NCI-H69 (cell line): ENCODE data around the gene SKAP1.
A peak's percentile ranks its signal among the peaks of the same experiment; 100 is the strongest.
"Not testable (repeated sequence)": the region's sequence is repeated elsewhere in the genome, so short reads cannot be mapped to it uniquely, and the experiment has no call there.

Source experiments
- DNase-seq: peaks from one replicate; lab custom pipeline; 2025; lab: John Stamatoyannopoulos, UW

SKAP1 gene

DNA sequence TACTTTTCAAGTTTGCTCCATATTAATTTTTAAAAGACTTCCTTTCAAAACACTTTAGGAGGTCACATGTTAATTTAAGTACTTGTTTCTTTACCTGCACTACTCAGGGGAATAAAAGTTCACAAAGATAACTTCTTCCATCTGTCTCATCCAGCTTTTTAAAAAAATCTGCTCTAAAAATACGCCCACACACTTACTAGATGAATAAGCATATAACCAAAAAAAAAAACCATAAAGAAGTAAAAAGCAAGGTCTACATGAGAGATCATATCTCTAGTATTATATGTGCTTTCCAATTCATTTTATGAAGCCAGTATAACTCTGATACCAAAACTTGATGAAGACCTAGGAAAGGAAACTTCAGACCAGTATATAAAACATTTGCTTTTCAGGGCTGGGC lies 17.2 kb downstream of the SKAP1 start:
- no peak for DNase-seq

GRCh38 chr17:48410821-48411220 lies 19.2 kb downstream of the SKAP1 start:
- DNase-seq = not testable (repeated sequence)

DNA sequence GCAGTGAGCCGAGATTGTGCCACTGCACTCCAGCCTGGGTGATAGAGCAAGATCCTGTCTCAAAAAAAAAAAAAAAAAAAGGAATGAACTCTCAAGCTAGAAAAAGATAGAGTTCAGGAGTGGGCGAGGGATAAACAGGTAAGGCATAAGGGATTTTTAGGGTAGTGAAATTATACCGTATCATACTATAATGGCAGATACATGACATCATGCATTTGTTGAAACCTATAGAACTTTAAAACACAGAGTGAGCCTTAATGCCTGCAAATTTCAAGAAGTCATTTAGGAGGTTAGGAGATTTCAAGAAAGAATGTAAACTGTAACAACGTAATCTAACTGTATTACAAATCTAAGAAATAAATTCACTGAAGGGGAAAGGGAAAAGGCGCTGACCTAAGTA lies 20.4 kb downstream of the SKAP1 start:
- DNase-seq = no peak

DNA sequence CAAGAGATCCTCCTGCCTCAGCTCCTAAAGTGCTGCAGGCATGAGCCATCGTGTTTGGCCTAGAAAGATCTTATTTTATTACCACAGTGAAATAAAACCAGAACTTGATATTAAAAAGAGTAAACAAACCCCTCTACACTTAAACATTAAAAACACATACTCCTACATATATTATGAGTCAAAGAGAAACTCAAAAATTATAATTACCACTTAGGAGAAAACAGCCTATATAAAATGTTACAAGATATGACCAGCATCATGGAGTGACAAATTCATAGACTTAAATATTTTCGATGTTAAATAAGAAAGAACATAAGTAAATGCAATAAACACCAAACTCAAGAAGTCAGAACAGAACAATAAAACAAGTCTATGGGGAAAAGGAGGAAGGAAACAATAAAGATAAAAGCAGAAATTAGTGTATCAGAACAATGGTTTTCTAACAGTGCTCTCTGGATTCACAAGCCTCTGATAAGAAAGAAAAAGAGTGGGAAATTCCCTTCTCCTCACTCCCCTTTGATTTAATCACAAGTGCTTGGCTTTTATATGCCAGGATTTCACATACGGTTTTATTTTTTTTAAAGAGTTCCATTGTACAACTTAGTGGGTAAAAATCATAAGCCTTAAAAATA lies 23.0 kb downstream of the SKAP1 start:
- no peak for DNase-seq

DNA sequence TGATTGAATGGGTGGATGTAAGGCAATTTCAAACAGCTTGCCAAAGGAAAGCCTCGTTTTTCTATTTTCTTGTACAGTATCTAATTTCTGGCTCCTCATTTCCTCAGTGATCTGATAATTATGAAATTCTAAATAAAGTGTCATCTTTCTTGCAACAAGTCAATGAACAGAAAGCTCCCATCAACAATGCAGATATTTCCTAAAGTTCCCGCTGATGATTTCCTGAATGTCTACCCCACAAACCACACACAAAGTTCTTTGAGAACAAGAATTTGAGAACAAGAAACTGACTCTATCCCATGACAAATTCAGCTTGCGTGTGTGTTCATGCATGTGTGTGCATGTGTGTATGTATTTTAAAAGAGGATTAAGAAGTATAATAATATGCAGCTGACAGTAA lies 35.2 kb downstream of the SKAP1 start:
- no peak for DNase-seq

DNA sequence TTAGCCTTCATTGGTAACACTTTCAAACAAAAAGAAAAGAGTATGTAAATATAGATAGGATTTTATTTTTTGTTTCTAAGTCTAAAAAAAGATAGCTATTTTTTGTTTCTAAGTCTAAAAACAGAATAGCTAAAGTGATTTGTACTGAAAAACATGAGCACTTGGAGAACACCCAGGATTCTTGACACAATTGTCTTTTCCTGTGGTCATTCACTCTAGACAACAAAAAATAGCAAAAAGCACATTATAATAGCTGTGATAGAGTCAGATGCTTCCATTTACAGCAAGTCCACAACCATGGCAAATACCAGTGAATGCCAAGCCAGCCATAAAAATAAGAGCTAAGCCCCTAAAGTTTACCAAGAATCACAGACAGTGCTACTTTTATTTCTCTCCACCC lies 36.7 kb downstream of the SKAP1 start:
- DNase-seq = no peak

GRCh38 chr17:48392857-48393256 lies 37.2 kb downstream of the SKAP1 start:
- peak; percentile 22 for DNase-seq

DNA sequence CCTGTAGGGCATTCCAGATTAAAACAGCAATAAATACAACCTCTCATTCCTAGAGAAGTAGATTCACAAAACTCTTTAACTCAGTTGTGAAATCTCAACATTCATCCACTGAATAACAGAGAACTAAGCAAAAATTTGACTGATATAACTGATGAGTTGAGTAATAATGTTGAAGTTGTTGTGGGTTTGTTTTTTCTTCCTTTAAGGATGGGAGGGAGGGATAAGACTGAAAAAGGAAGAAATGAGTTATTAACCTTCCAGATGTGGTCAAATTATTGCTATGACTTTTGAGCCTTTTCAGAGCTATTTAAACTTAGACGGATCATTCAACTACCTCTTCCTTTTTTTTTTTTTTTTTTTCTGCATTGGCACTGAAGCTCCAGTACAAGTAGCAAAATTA lies 38.6 kb downstream of the SKAP1 start:
- no peak for DNase-seq

DNA sequence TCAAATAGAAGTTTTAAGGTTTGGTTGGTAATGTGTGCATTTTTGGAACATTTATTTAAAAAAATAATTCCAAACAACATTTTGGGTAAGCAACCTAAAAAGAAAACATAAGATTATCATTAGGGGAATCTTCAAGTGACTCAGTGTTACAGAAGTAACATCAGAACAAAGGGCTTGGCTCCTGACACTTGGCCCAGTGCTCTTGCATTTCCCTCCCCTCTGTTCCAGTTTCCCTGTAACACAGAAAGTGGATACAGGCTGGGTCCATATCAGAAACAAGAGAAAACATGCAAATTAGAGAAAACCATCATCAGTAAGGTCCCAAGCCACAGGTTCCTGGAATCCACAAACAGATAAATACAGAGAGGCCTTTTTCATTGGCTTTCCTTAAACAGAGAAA lies 40.1 kb downstream of the SKAP1 start:
- DNase-seq = no peak

DNA sequence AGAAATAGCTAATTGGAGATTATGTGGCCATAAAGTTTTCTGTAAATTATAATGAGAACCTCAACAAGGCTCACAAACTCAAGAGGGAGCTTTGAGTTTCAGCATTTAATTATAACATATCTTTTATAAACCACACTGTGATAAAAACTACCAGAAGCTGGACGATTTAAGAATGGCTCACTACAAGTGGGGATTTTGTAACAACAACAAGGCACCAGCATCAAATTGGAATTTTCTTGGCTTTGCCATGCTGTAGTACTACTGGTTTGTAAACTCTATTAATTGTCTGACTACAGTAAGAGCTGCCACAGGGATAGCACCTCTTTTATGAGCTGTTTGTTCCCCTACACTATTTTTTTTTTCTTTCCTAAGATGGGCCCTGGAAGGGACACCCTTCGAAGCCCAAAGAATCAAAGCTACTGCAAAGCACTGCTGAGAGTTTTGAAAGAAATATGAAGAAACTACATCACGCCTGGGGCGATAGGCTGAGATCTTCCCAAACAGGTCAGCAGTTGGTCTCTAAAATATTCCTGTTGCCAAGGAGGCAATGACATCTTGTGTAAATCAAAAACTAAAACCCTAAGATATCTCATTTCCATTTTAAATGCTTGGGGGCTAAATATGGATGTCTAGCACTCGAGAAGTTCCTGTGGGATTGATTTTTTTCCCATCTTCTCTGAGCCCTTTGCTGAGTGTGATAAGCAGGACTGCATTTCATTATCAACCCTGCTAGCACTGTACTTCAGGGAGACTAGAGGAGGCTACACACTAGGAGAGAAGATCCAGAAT lies 40.9 kb downstream of the SKAP1 start:
- DNase-seq = peak; percentile 25

DNA sequence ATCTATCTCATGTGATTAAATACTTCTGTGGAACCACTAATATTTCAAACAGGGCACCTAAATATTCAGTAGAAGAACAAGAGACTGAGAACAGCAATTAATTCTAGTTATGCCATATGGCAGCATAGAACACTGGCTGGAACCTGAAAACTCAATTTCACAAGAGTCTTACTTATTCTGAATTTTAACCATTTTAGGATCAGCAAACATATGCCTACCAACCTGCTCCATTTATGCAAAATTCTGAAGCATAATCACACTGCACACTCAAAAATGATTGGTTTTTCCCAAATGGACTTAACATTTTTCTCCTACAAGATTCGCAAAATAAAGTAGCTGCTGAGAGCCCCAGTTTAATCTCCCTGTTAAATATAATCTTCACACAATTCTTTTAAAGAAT lies 43.2 kb downstream of the SKAP1 start:
- no peak for DNase-seq

- DNase-seq = no peak
Observed at GRCh38 chr17:48385319-48385718, 44.7 kb downstream of the SKAP1 start.

- no peak for DNase-seq
Observed at GRCh38 chr17:48384164-48384563, 45.9 kb downstream of the SKAP1 start.

GRCh38 chr17:48382989-48383388 lies 47.0 kb downstream of the SKAP1 start:
- DNase-seq = peak; percentile 53

DNA sequence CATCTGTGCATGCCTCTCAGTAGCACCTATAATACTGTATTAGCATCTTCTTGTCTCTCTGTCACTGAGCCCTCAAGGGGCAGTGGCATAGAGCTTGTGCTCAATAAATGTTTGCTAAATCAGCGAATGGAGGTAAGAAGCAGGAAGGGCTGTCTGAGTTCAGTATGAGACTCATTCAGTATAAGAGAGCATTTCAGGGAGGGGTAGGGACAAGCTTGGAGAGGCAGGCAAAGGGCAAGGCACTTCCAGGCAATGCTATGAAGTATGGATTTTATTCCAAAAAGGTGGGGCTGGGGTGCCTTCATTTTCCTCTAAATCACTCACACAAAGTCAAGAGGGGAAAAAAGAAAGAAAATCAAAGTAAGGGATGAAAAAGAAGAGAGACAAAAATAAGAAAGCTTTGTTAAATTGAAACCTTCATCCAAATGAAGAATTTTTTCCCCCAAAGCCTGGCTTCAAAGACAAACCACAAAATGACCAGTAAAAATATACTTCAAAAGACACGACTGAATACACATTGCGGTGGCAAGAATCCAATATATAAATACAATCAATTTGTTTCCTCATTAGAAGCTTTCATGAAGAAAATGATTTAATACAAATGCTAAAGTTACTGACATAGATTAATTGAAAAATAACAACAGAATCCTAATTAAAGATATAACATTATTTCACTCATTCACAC lies 51.2 kb downstream of the SKAP1 start:
- DNase-seq = peak; percentile 13

DNA sequence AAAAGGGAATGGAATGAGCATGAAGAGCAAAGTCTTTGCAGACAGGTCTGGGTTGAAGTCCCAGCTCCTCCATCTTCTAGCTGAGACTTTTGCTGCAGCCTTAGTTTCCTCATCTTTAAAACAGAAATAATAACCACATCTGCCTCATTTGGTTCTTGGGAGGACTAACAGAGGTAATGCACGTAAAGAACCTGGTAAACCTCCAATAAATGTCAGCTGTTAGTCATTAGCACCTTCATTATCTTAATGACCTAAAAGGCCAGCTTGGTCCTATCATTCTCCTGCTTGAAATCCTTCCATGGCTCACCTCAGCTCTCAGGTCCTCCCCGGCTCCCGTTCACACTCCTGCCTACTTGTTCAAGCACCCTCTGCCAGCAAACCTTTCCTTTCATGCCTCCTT lies 51.8 kb downstream of the SKAP1 start:
- DNase-seq = no peak

DNA sequence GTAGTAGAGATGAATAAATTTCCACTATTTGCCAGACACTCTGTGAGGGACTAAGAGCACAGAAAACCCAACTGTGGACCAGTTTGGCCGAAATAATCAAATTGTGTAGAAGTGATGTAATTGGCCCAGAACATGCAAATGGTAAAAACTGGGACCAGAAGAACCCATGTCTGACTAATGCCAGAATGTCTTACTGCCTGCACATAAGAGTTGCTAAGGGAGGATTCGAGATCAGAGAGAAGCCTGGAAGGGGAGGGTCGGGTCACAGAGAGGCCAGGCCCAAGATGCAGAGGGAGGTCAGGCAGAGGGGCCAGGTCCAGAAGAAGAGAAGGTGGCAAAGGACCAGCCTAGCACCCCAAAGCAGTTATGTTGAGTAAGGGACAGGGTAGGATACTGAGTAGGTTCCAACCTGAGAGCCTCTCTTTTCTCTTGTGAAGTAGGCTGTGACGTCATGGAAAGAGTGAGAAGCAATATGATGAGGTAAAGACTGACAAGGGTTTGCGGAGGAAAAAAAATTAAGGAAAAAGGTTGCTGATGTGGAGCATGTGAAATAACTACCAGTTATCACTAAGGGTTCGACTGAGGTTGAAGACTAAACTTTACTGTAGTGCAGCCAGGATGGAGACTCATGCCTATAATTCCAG lies 53.2 kb downstream of the SKAP1 start:
- DNase-seq = no peak

- DNase-seq = no peak
Observed at GRCh38 chr17:48375356-48375755, 54.7 kb downstream of the SKAP1 start.

DNA sequence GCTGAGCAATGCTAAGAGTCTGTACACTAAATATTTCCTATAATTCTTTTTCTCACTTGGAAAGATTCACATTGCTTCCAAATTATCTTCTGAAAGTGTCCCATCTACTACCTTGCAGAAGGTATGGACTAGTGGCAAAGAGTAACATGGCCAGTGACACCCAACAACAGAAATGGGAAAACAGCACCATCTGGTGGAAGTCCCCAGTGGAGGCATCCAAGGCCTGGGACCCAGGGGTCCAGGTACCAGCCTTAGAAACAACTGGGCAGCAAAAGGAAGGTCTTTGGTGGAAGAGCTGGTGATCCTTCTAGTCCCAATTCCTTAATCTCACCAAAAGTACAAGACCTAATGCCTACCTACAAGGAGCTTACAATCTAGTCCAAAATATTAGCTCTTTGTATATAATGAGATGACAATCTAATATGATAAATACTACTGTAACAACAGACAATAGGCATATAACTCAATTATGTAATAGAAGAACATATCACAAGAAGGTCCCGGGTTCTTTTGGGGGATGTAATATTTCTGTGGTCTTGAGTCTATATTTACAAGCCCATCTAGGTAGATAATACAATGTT lies 55.3 kb downstream of the SKAP1 start:
- DNase-seq = peak; percentile 85

DNA sequence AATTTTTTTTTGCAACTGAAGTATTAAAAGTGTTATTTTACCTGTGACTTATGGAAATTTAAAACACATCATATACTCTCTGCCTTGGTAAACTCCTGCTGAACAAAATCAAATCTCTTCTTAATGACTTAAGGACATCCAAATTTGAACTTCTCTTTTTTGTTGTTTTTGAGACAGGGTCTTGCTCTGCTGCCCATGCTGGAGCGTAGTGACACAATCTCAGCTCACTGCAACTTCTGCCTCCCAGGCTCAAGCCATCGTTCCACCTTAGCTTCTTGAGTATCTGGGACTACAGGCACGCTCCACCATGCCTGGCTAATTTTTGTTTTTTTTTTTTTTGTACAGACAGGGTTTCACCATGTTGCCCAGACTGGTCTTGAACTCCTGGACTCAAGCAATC lies 56.1 kb downstream of the SKAP1 start:
- no peak for DNase-seq

DNA sequence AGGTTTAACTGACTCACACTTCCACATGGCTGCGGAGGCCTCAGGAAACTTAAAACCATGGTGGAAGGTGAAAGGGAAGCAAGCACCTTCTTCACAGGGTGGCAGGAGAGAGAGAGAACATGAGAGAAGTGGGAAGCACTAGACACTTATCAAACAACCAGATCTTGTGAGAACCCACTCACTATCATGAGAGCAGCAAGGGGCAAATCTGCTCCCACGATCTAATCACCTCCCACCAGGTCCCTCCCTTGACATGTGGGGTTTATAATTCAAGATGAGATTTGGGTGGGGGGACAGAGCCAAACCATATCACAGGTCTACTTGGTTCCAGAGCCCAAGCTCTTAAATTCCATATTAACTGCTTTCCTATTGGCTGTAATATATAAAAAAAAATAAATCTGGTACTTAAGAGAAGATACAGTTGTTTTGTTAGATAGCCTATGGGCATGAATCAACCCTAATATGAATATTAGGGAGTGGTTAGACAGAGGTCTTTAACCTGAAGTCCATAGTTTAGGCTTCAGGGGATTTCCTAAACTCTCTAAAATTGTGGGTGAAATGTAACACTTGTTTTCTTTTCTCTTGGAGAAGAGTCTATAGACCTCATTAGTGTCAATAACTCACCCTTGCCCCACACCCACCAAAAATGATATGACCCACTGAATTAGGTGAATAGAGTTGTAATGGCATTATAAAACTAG lies 56.7 kb downstream of the SKAP1 start:
- no peak for DNase-seq

GRCh38 chr17:48368967-48369366 lies 61.0 kb downstream of the SKAP1 start:
- DNase-seq = not testable (repeated sequence)
